ENCODE data around the gene CNTNAP5.

CNTNAP5 gene

GRCh38 chr2:124485659-124486058 is 460.6 kb downstream of the CNTNAP5 start:
- DNase-seq: no peak

GRCh38 chr2:124489686-124490085 is 464.6 kb downstream of the CNTNAP5 start:
- DNase-seq: no peak

GRCh38 chr2:124501575-124502152 is 476.6 kb downstream of the CNTNAP5 start:
- no peak for DNase-seq

- DNase-seq: no peak
Observed at GRCh38 chr2:124514236-124514635, 489.1 kb downstream of the CNTNAP5 start.

GRCh38 chr2:124520953-124521352 is 495.9 kb downstream of the CNTNAP5 start:
- no peak for DNase-seq

- DNase-seq: no peak
Observed at GRCh38 chr2:124523096-124523495, 498.0 kb downstream of the CNTNAP5 start.

- no peak for DNase-seq
Observed at GRCh38 chr2:124524155-124524915, 499.2 kb downstream of the CNTNAP5 start.

GRCh38 chr2:124526221-124526620 is 501.1 kb downstream of the CNTNAP5 start:
- no peak for DNase-seq

GRCh38 chr2:124530203-124530602 is 505.1 kb downstream of the CNTNAP5 start:
- no peak for DNase-seq

- DNase-seq: no peak
Observed at GRCh38 chr2:124533226-124533954, 508.3 kb downstream of the CNTNAP5 start.

GRCh38 chr2:124534028-124534427 is 508.9 kb downstream of the CNTNAP5 start:
- no peak for DNase-seq

- DNase-seq: no peak
Observed at GRCh38 chr2:124535816-124536215, 510.7 kb downstream of the CNTNAP5 start.

- no peak for DNase-seq
Observed at GRCh38 chr2:124536591-124536990, 511.5 kb downstream of the CNTNAP5 start.

GRCh38 chr2:124538549-124538948 is 513.5 kb downstream of the CNTNAP5 start:
- no peak for DNase-seq

- DNase-seq: no peak
Observed at GRCh38 chr2:124540805-124541204, 515.7 kb downstream of the CNTNAP5 start.

- no peak for DNase-seq
Observed at GRCh38 chr2:124542932-124543640, 518.0 kb downstream of the CNTNAP5 start.

GRCh38 chr2:124547700-124548099 is 522.6 kb downstream of the CNTNAP5 start:
- no peak for DNase-seq

GRCh38 chr2:124558277-124558905 is 533.3 kb downstream of the CNTNAP5 start:
- DNase-seq: no peak

- DNase-seq: no peak
Observed at GRCh38 chr2:124559236-124559635, 534.1 kb downstream of the CNTNAP5 start.

GRCh38 chr2:124560592-124561112 is 535.6 kb downstream of the CNTNAP5 start:
- no peak for DNase-seq

GRCh38 chr2:124561486-124561885 is 536.4 kb downstream of the CNTNAP5 start:
- no peak for DNase-seq

- DNase-seq: no peak
Observed at GRCh38 chr2:124563426-124563825, 538.3 kb downstream of the CNTNAP5 start.
